H9 (cell line): ENCODE data around the gene RANBP3. TPM values are rescaled to one million over a fixed set of nuclear protein-coding genes. Genes with fewer than 3 reads are reported as not detected.

Source experiments
- DNase-seq: peaks from one replicate; pipeline ENCODE4 v3.0.0-alpha.2; 2017
- H2AFZ ChIP-seq: one replicate; pipeline ENCODE4 v1.6.1; 2013; ENCODE audit warnings: mild to moderate bottlenecking, low read length, control low read depth, moderate library complexity
- H2AK5ac ChIP-seq: 2 replicates; pipeline ENCODE4 v1.6.1; 2013; ENCODE audit warnings: low read length, control low read depth, mixed read lengths; ENCODE audit not compliant: insufficient read length
- H2BK120ac ChIP-seq: one replicate; pipeline ENCODE4 v1.6.1; 2013; ENCODE audit warnings: low read depth, mild to moderate bottlenecking, low read length, control low read depth, inconsistent platforms; ENCODE audit not compliant: poor library complexity, severe bottlenecking
- H2BK12ac ChIP-seq: 2 replicates; pipeline ENCODE4 v1.6.1; 2013; ENCODE audit warnings: low read length, control low read depth, mixed read lengths, low read depth; ENCODE audit not compliant: insufficient read length
- H2BK15ac ChIP-seq: 2 replicates; pipeline ENCODE4 v1.6.1; 2013; ENCODE audit warnings: low read depth, low read length, control low read depth
- H2BK20ac ChIP-seq: one replicate; pipeline ENCODE4 v1.6.1; 2013; ENCODE audit warnings: low read depth, mild to moderate bottlenecking, low read length, control low read depth, inconsistent platforms; ENCODE audit not compliant: poor library complexity, severe bottlenecking
- H2BK5ac ChIP-seq: 2 replicates; pipeline ENCODE4 v1.6.1; 2013; ENCODE audit warnings: low read length, control low read depth, mixed read lengths; ENCODE audit not compliant: insufficient read length
- H3K14ac ChIP-seq: 2 replicates; pipeline ENCODE4 v1.6.1; 2013; ENCODE audit warnings: low read length, control low read depth; ENCODE audit not compliant: insufficient read depth
- H3K18ac ChIP-seq: 2 replicates; pipeline ENCODE4 v1.6.1; 2013; ENCODE audit warnings: low read depth, mild to moderate bottlenecking, mixed read lengths, low read length, control low read depth; ENCODE audit not compliant: insufficient read length
- H3K23ac ChIP-seq: 2 replicates; pipeline ENCODE4 v1.6.1; 2013; ENCODE audit warnings: low read length, control low read depth, mixed read lengths, low read depth; ENCODE audit not compliant: insufficient read length
- H3K23me2 ChIP-seq: 2 replicates; pipeline ENCODE4 v1.6.1; 2013; ENCODE audit warnings: low read depth, mild to moderate bottlenecking, mixed read lengths, low read length, control low read depth; ENCODE audit not compliant: insufficient read length, poor library complexity, severe bottlenecking
- H3K27ac ChIP-seq: 2 replicates; pipeline ENCODE4 v1.5.1; 2013; ENCODE audit warnings: low read length, control low read depth, mixed read lengths, low read depth; ENCODE audit not compliant: insufficient read length
- H3K27me3 ChIP-seq: 2 replicates; pipeline ENCODE4 v1.6.1; 2013; ENCODE audit warnings: low read length, control low read depth, inconsistent platforms; ENCODE audit not compliant: insufficient read depth
- H3K4ac ChIP-seq: 2 replicates; pipeline ENCODE4 v1.6.1; 2013; ENCODE audit warnings: low read depth, mild to moderate bottlenecking, control low read depth, inconsistent platforms, low read length, moderate library complexity
- H3K4me1 ChIP-seq: 2 replicates; pipeline ENCODE4 v1.6.1; 2013; ENCODE audit warnings: low read length, control low read depth, inconsistent platforms; ENCODE audit not compliant: insufficient read depth
- H3K4me2 ChIP-seq: 2 replicates; pipeline ENCODE4 v1.6.1; 2013; ENCODE audit warnings: low read length, control low read depth, mixed read lengths; ENCODE audit not compliant: insufficient read length, insufficient read depth
- H3K56ac ChIP-seq: 2 replicates; pipeline ENCODE4 v1.6.1; 2013; ENCODE audit warnings: low read depth, mild to moderate bottlenecking, mixed read lengths, low read length, control low read depth; ENCODE audit not compliant: insufficient read length
- H3K79me1 ChIP-seq: 2 replicates; pipeline ENCODE4 v1.6.1; 2013; ENCODE audit warnings: low read depth, mild to moderate bottlenecking, moderate library complexity, low read length, control low read depth, inconsistent platforms; ENCODE audit not compliant: insufficient read depth, poor library complexity, severe bottlenecking
- H3K79me2 ChIP-seq: 2 replicates; pipeline ENCODE4 v1.6.1; 2013; ENCODE audit warnings: low read length, control low read depth, inconsistent platforms; ENCODE audit not compliant: insufficient read depth
- H3K9ac ChIP-seq: 2 replicates; pipeline ENCODE4 v1.6.1; 2013; ENCODE audit warnings: low read length, control low read depth, mixed read lengths; ENCODE audit not compliant: insufficient read length; ENCODE audit errors: extremely low read depth
- H3K9me3 ChIP-seq: one replicate; pipeline ENCODE4 v1.6.1; 2013; ENCODE audit warnings: low read depth, low read length, inconsistent platforms; ENCODE audit not compliant: control insufficient read depth
- H3T11ph ChIP-seq: one replicate; pipeline ENCODE4 v1.6.1; 2013; ENCODE audit warnings: mild to moderate bottlenecking, low read length, control low read depth, inconsistent platforms
- H4K20me1 ChIP-seq: one replicate; pipeline ENCODE4 v1.6.1; 2013; ENCODE audit not compliant: control insufficient read depth, insufficient read length, insufficient read depth
- H4K5ac ChIP-seq: 2 replicates; pipeline ENCODE4 v1.6.1; 2013; ENCODE audit warnings: low read depth, mild to moderate bottlenecking, mixed read lengths, low read length, control low read depth; ENCODE audit not compliant: insufficient read length
- H4K8ac ChIP-seq: replicated peaks from 2 replicates; pipeline ENCODE4 v1.6.1; 2013; ENCODE audit warnings: low read length, control low read depth, mixed read lengths, low read depth; ENCODE audit not compliant: insufficient read length
- H4K91ac ChIP-seq: 2 replicates; pipeline ENCODE4 v1.6.1; 2013; ENCODE audit warnings: low read depth, mild to moderate bottlenecking, moderate library complexity, mixed read lengths, low read length, control low read depth; ENCODE audit not compliant: insufficient read length
- H3K27ac Mint-ChIP-seq, 3 experiments: 2 replicates in 2 of 3; 3 replicates in 1 of 3; pipeline ENCODE4 v1.8.0; 2020 to 2021; ENCODE audit warnings: mixed read lengths in 3 of 3, mild to moderate bottlenecking in 1 of 3, moderate library complexity in 1 of 3
- H3K27me3 Mint-ChIP-seq: 2 replicates; pipeline ENCODE4 v1.8.0; 2021; ENCODE audit warnings: low read depth, mild to moderate bottlenecking, moderate library complexity, mixed read lengths
- H3K36me3 Mint-ChIP-seq, 3 experiments: 2 replicates in 2 of 3; 3 replicates in 1 of 3; pipeline ENCODE4 v1.8.0; 2020 to 2021; ENCODE audit warnings: low read depth in 3 of 3, mixed read lengths in 3 of 3; ENCODE audit not compliant: insufficient read depth in 1 of 3
- H3K4me1 Mint-ChIP-seq, 2 experiments: 2 replicates each; pipeline ENCODE4 v1.8.0; 2020; ENCODE audit warnings: mixed read lengths in 2 of 2
- H3K4me3 Mint-ChIP-seq, 2 experiments: 2 replicates in 1 of 2; 3 replicates in 1 of 2; pipeline ENCODE4 v1.8.0; 2020 to 2021; ENCODE audit warnings: mild to moderate bottlenecking in 2 of 2, mixed read lengths in 2 of 2, moderate library complexity in 1 of 2
- H3K9me3 Mint-ChIP-seq, 2 experiments: 2 replicates in 1 of 2; 3 replicates in 1 of 2; pipeline ENCODE4 v1.8.0; 2020; ENCODE audit warnings: mild to moderate bottlenecking in 2 of 2, mixed read lengths in 2 of 2, moderate library complexity in 1 of 2
- WGBS: extraction: QIAGEN DNeasy Blood & Tissue Kit; methylation state at CpG from one replicate; pipeline ENCODE4 v1.1.7; 2013; ENCODE audit warnings: missing lambda C conversion rate, low lambda C conversion rate, mixed read lengths; ENCODE audit not compliant: insufficient read length; ENCODE audit errors: extremely low coverage; 5-methylcytosine and 5-hydroxymethylcytosine counted together
- total RNA-seq: library from RNA; stranded (reverse); gene quantifications from 2 replicates; pipeline ENCODE4 v1.2.1, GENCODE V29; 2021
- TF ChIP-seq, protein P1 (sequence below): fragments of 200-600 bp; sonication (generic); conservative IDR thresholded peaks from 3 replicates; pipeline ENCODE4 v1.8.0; 2021; ENCODE audit warnings: antibody characterized with exemption, mild to moderate bottlenecking

The RANBP3 gene
- total RNA-seq, 1 experiment from 2014 or later = 86.5 TPM

DNA sequence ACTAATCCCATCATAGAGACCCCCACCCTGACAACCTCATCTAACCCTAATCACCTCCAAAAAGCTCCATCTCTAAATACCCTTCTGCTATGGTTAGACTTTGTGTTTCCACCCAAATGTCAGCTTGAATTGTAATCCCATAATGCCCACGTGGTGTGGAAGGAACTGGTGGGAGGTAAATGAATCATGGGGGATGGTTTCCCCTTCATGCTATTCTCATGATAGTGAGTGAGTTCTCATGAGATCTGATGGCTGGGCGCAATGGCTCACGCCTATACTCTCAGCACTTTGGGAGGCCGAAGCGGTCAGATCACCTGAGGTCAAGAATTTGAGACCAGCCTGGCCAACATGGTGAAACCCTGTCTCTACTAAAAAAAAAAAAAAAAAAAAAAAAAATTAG lies 70.7 kb downstream of the RANBP3 start:
- Histone ChIP-seq H3K27me3 (no peaks in the 10 kb centered on the region; the same call in 1 of the 2 replicates), H3K4me1 (no peaks in the 10 kb centered on the region), H4K20me1 (no peaks in the 10 kb centered on the region), H3K9ac (no peak overlapping the region), H3K79me1 (peaks cover 3% of the 10 kb centered on the region), H2AK5ac (no peak overlapping the region), H3K14ac (no peak overlapping the region), H3K23me2 (peaks cover 3% of the 10 kb centered on the region), H4K91ac (no peak overlapping the region), H3T11ph (no peak overlapping the region), H4K8ac (no peak overlapping the region), H3K18ac (no peak overlapping the region), H2BK5ac (no peak overlapping the region), H3K9me3 (no peaks in the 10 kb centered on the region), H2BK12ac (no peak overlapping the region), H3K4ac (no peak overlapping the region), H2BK15ac (no peak overlapping the region), H3K23ac (no peak overlapping the region), H2AFZ (no peak overlapping the region), H3K56ac (no peak overlapping the region), H2BK20ac (no peak overlapping the region), H3K4me2 (no peak overlapping the region), H3K27ac (no peak overlapping the region), H4K5ac (no peak overlapping the region), H2BK120ac (no peak overlapping the region), H3K79me2 (peaks cover 10% of the 10 kb centered on the region; the same call in 1 of the 2 replicates)
- Mint-ChIP-seq H3K4me1 (peaks cover 2 to 5% of the 10 kb centered on the region in 2 experiments; a peak in 3 of 4 replicates), H3K27ac (no peak overlapping the region), H3K36me3 (peaks cover 0 to 7% (median 0%) of the 10 kb centered on the region in 3 experiments; a peak in 2 of 7 replicates), H3K4me3 (peak overlapping the region in 1 of 2 experiments; percentile 36; a peak in 2 of 5 replicates), H3K9me3 (no peaks in the 10 kb centered on the region), H3K27me3 (no peaks in the 10 kb centered on the region)
- no peak for DNase-seq
- TF ChIP-seq, protein P1, sequence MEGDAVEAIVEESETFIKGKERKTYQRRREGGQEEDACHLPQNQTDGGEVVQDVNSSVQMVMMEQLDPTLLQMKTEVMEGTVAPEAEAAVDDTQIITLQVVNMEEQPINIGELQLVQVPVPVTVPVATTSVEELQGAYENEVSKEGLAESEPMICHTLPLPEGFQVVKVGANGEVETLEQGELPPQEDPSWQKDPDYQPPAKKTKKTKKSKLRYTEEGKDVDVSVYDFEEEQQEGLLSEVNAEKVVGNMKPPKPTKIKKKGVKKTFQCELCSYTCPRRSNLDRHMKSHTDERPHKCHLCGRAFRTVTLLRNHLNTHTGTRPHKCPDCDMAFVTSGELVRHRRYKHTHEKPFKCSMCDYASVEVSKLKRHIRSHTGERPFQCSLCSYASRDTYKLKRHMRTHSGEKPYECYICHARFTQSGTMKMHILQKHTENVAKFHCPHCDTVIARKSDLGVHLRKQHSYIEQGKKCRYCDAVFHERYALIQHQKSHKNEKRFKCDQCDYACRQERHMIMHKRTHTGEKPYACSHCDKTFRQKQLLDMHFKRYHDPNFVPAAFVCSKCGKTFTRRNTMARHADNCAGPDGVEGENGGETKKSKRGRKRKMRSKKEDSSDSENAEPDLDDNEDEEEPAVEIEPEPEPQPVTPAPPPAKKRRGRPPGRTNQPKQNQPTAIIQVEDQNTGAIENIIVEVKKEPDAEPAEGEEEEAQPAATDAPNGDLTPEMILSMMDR = no peak
- no CpG with 5 or more reads among the region's 5 CpGs for WGBS
